Measurements from ENCODE around the gene PIP4K2C.
"Not testable (repeated sequence)": the region's sequence is repeated elsewhere in the genome, so short reads cannot be mapped to it uniquely, and the experiment has no call there.

PIP4K2C gene

DNA sequence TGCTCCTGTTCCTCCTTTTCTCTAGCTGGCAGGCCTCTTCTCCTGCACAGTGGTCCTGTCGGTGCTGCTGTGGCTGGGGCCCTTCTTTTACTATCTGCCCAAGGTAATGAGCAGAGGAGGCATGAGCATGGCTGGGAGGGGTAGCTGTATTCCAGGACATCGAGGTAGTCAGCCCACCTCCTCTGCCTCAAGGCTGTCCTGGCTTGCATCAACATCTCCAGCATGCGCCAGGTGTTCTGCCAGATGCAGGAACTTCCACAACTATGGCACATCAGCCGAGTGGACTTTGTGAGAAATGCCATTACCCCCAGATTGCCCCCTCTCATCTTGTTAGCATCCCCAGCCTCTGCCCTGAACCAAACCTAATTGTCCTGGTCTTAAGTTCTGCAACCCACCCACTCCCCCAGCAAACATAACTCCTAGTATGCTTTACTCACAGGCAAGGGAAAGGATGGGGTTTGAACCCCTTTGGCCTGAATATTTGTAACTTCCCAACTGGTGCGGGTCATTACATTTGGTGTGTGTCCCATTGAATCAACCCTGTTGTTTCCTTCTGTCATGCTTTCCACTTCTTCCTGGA, 32.9 kb downstream of the PIP4K2C start:
- DNase-seq: no peak

- DNase-seq: no peak
Measured at GRCh38 chr12:57624441-57625220, 33.6 kb downstream of the PIP4K2C start.

DNA sequence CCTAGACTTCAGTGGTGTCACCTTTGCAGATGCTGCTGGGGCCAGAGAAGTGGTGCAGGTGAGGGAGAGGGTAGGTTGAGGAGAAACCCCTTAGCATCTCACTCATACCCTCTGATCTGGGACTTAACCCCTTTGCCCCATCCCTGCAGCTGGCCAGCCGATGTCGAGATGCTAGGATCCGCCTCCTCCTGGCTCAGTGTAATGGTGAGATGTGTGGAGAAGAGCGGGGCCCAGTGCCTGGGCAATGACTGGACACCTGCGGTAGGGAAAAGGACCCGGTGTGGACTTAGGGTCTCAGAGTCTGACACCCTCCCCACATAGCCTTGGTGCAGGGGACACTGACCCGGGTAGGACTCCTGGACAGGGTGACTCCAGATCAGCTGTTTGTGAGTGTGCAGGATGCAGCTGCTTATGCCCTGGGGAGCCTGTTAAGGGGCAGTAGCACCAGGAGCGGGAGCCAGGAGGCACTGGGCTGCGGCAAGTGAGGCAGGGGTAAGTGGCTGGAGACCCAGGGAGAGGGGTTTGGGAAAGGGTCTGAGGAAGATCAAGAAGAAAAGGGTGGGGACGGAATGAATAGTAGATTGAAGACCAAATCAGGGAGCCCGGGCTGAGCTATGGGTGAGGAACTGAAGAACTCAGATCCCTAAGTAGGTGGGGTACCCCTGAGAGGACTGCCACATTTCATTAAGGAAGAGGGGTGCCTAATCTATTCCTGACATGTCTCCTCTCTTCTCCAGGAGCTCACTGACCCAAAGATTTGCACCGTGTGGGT, 34.5 kb downstream of the PIP4K2C start:
- no peak for DNase-seq

DNA sequence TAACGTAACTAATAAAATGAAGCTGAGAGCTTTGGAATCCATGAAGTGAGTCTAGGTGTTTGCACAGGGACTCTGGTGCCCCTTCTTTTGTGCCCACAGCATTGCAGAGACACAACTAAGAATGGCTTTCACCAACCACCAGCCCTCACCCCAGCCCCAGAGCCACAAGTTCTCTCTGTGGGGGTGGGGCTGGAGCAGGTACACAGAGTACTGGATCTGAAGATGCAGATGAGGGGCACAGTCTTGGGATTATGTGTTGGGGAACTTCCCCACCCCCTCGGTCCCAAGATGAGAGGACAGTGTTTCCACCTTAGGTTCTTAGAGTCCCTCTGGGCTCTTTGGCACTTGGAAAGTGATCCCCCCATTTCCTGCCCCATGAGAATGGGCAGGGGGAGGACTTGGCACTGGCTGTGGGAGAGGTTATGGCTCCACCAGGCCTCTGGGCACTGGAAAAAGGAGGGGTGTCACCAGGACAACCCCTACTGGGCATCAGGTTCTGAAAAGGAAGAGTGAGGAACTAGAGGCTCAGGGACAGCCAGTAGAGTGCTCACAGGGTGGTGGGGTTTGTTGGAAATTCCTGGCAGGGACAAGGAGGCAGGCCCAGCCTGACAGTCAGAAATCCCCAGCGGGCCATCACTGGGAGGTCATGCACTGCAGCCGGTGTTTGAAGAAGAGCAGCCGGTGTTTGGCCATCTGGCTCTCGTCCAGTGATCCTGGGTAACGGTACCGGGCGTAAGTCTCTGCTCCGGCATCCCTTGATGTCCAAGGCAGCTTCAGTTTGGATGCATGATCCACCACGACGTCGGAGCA, 35.3 kb downstream of the PIP4K2C start:
- no peak for DNase-seq

DNA sequence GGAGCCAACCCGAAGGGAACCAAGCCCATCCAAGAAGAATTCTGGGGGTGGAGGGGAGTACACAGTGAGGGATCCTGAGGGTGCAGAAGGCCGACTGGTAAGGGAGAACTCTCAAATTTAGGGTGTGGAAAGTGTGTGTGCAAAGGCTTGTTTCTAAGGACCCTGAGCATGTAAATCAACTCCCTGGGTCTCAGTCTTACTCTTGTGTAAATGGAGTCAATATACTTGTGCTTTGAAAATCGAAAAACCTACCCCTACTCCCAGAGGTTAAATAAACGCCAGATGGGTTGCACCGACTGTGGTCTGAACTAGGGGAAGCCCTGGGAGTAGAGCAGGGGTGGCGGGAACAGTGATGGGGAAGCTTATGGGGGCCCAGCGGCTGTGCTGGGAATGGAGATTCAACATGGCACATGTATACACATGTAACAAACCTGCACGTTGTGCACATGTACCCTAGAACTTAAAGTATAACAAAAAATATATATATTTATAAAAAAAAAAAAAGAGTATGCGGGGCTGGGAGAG, 36.0 kb downstream of the PIP4K2C start:
- no peak for DNase-seq

- DNase-seq: no peak
Measured at GRCh38 chr12:57627501-57628279, 36.7 kb downstream of the PIP4K2C start.

- DNase-seq: no peak
Measured at GRCh38 chr12:57628280-57629191, 37.5 kb downstream of the PIP4K2C start.

- DNase-seq: no peak
Measured at GRCh38 chr12:57629897-57630471, 39.0 kb downstream of the PIP4K2C start.

DNA sequence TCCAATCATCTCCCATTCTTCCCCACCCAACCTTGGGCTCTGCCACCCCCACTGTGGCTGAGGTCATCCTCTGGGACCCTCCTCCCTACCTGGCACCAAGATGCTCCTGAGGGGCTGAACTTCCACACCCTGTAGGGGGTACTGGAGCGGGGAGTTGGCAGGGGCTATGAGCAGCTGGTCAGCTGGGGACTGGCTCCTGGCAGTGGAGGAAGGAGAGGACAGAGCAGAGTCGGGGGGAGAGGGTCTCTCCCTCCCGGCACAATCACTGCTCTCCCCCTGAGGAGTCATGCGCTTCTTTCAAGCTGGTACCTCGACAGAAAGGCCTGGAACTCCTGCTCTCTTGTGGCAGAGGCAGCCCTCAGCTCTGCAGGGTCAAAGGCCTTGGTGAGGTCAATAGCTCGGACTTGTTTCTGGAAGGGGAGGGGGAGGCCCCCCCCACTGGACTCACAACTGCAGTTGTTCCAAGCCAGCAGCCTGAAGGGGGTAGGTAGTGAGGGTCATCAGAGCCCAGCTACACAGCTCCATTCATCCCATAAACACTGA, 40.0 kb downstream of the PIP4K2C start:
- DNase-seq: no peak

DNA sequence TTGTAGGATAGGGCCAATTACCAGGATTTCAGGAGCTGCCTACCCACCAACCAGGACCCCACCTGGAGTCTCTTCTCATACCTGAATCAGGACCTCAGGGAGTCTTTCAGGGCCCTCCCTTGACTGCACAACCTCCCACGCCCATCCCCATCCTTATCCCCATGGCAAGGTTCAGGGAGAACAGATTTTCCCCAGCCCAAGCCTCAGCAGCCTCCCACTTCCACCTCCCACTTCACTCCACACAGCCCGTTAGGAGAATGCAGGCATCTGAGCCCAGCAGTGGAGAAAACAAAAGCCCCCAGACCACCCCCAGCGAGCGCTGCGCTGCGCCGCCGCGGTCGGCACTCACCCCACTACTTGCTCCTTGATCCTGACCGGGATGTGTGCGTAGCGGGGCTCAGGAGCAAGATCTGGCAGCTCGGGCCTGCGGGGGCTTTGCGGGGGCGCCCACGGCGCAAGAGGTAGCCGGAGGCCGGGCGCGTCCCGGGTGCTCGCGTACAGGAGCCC, 40.6 kb downstream of the PIP4K2C start:
- no peak for DNase-seq

DNA sequence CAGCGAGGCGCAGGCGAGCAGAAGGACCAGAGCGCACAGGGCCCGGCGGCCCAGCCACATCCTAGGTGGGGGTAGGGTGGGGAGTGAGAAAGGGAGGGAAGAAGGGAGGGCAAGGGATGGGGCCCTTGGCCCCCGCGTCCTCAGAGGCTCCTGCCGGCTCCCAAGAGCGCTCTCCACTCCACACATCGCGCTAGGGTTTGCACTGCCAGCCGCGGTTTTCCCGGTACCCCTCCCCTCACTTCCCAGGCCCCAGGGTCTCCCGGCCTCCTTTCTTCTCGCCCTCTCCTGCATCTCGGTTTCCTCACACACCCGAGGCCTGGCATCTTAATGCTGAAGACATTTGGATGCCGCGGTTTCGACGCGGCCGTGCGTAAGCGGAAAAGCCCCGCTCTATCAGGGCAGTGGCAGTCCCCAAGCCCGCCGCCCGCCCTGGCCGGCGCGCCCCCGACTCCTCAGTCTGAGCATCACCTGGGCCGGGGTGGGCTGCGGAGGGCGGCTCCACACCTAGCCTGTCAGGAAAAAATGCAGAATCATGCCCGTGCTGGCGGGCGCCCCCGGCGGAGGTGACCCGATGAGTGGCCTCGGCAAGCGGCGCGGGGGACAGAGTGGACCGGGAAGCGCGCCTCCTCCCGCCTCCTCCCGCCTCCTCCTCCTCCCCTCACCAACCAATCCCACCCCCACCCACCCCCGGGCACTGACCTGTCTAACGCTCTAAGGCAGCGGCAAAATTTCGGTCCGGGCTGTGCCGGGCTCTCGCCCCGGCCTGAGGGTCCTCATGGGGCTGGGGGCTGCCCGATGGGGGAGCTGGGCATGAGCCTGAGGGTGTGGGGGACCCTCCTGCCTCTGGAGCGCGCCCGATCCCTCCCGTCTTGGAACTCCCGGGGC, 41.3 kb downstream of the PIP4K2C start:
- no peak for DNase-seq

GRCh38 chr12:57632958-57633840, 42.2 kb downstream of the PIP4K2C start, which contains the start of gene B4GALNT1:
Gene B4GALNT1, minus strand, starts transcription at chr12:57633201. Its CDS starts 1,069 bp downstream, at chr12:57632132.
- DNase-seq: no peak

- DNase-seq: not testable (repeated sequence)
Measured at GRCh38 chr12:57636731-57637130, 45.7 kb downstream of the PIP4K2C start.

GRCh38 chr12:57637364-57637763, 46.4 kb downstream of the PIP4K2C start:
- no peak for DNase-seq

DNA sequence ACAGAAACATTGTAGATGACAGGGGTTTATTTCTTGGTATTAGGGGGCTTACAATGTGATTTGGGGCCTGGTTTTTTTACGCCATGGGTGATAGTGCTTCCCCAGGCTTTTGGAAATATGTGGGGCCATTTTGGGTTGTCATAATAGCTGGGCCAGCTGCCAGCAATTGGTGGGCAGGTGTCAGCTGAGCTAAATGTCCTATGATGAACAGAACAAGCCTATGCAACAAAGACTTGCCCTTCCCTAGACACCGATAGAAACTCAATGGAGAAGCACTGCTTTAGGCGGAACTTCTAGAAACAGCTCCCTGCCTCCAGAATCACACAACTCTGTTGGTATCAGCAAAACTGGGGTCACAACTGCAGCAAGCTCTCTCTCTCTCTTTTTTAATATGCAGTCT, 47.1 kb downstream of the PIP4K2C start:
- no peak for DNase-seq

GRCh38 chr12:57640175-57641042, 49.4 kb downstream of the PIP4K2C start:
- no peak for DNase-seq

All from NCI-H2029 (cell line).